NCI-H1092 treated with DMSO at 0.1 percent for 48 hours (cell line): ENCODE measurements around the gene VIP.

Experiments used
- DNase-seq: peaks from one replicate; lab custom pipeline; 2025; lab: John Stamatoyannopoulos, UW

The VIP gene

DNA sequence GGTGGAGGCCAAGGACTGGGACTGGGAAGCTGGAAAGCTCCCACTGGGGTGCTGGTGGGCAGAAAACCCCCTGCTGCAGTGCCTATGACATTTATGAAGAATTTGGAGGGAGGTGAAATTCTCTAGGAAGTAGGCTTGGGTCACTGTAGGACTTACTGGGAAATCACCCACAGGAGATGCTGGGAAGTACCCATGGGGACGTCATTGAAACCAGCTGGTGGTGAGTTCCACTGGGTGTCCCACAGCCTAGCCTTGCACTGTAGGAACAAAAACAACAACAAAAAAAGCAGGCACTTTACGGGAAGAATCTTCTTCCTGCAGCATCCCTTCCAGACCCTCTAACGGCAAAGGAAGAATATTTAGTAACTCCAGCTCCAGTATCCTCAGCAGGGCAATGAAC is 26.2 kb downstream of the VIP start:
- DNase-seq = no peak

DNA sequence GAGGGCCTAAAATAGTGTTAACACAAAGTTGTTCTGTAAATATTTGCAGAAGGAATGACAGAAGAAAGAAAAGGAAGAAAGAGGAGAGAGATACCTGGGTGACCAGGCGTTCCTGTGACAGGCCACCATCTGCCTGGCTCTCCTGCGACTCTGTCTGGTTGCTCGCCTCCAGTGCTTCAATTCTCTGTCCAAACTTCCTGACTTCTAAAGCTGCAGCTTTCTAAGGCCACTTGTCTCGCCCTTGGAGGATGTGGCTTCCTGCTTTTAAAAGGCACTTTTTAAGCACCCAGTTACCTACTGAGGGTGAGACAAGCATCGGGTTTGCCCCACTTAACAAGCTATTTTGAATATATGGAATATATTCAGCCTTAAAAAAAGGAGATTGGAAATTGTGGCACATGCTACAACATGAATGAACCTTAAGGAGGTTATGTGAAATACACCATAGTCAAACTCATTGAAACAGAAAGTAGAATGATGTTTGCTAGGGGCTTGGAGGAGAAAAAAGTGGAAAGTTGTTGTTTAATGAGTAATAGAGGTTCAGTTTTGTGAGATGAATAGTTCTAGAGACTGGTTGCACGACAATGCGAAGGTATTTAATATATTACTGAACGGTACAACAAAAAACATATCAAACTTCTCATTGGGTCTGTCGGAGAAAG is 32.8 kb downstream of the VIP start:
- no peak for DNase-seq

DNA sequence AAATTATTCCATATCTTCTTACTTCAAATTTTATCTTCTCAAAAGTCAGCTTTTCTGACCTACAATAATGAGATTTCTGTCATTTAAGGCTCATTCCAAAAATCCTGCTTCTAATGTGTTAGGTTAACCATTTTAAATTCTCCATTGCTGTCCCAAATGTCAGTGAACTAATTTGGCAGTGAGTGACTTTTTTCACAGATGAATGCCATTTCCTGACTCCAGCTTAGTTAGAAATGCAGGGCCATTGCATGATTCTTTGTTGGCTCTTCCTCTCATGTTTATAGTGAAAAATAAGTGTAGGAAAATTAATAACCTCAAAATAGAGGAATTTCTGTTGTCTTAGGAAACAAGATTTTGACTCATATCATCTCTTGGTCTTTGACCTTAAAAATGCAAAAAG is 44.1 kb downstream of the VIP start:
- DNase-seq = no peak

DNA sequence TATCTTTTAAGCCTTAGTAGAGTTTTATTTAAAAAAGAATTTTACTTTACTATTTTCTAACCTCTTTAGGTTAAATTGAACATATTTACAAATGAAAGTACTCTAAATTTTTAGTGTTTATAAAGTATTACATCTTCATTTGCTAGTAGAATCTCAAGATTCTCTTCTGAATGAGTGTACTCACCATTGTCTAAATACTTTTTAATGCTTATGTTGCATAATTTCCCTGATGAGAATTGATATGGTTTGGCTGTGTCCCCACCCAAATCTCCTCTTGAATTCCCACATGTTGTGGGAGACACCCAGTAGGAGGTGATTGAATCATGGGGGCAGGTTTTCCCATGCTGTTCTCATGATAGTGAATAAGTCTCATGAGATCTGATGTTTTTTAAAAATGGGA is 53.6 kb downstream of the VIP start:
- no peak for DNase-seq
